ENCODE results near the gene TSSK1B. TPM values are rescaled to one million over a fixed set of nuclear protein-coding genes. Genes with fewer than 3 reads are reported as not detected.

Gene TSSK1B
- total RNA-seq, 2 experiments from 2014 or later = not detected

- H2AFZ ChIP-seq (ENCODE audit: low read length) = no peak overlapping the region
- no peaks in the 10 kb centered on the region for H3K79me2 ChIP-seq (ENCODE audit: insufficient read depth, low read depth, low read length)
- H3K27ac ChIP-seq (ENCODE audit: low read depth, low read length, poor library complexity, severe bottlenecking) = no peak overlapping the region
- no peak for DNase-seq (ENCODE audit: low spot score)
- H3K4me2 ChIP-seq (ENCODE audit: low read length) = no peak overlapping the region
- TF ChIP-seq CTCF (conservative IDR thresholded peaks at IDR 0.05; ENCODE audit: low read length) (no peak), EZH2phosphoT487 (IDR thresholded peaks at IDR 0.05; ENCODE audit: borderline replicate concordance, low read depth, low read length) (no peak)
- H3K4me3 ChIP-seq (ENCODE audit: low read depth, low read length, poor library complexity, severe bottlenecking) = no peak overlapping the region
- POLR2A ChIA-PET = interaction anchor here (0.7 kb wide), 1 partner anchor 107 kb away, joined by 4 read pairs; no protein-coding TSS in a partner anchor
- H3K9me3 ChIP-seq (ENCODE audit: low read length) = no peaks in the 10 kb centered on the region
- H3K4me1 ChIP-seq (ENCODE audit: insufficient read depth, low read length, poor library complexity, severe bottlenecking) = no peaks in the 10 kb centered on the region
- no TSS peak for BruUV-seq (replicated peaks)
- intact Hi-C loops (cut with micrococcal nuclease; ENCODE audit: unreplicated experiment) = no loop called here
- CTCF ChIA-PET (ENCODE audit: unreplicated experiment) = interaction anchor here (1.1 kb wide), 1 partner anchor 9 kb away, joined by 3 read pairs; no protein-coding TSS in a partner anchor
- H4K20me1 ChIP-seq (ENCODE audit: insufficient read depth, low read length) = no peaks in the 10 kb centered on the region
- H3K36me3 ChIP-seq (ENCODE audit: insufficient read depth, low read length) = no peaks in the 10 kb centered on the region
- no peaks in the 10 kb centered on the region for H3K9me2 ChIP-seq (ENCODE audit: insufficient read depth, low read length)
These were observed 45.7 kb downstream of the TSSK1B start for GRCh38 chr5:113389116-113389515.

GRCh38 chr5:113387844-113388243 lies 46.9 kb downstream of the TSSK1B start:
- no peak for DNase-seq (ENCODE audit: low spot score)
- Histone ChIP-seq H2AFZ (ENCODE audit: low read length) (no peak overlapping the region), H3K4me3 (ENCODE audit: low read depth, low read length, poor library complexity, severe bottlenecking) (no peak overlapping the region), H3K9me3 (ENCODE audit: low read length) (no peaks in the 10 kb centered on the region), H3K79me2 (ENCODE audit: insufficient read depth, low read depth, low read length) (no peaks in the 10 kb centered on the region), H3K4me2 (ENCODE audit: low read length) (no peak overlapping the region), H3K4me1 (ENCODE audit: insufficient read depth, low read length, poor library complexity, severe bottlenecking) (no peaks in the 10 kb centered on the region), H3K36me3 (ENCODE audit: insufficient read depth, low read length) (no peaks in the 10 kb centered on the region), H4K20me1 (ENCODE audit: insufficient read depth, low read length) (no peaks in the 10 kb centered on the region), H3K27ac (ENCODE audit: low read depth, low read length, poor library complexity, severe bottlenecking) (no peak overlapping the region), H3K9me2 (ENCODE audit: insufficient read depth, low read length) (no peaks in the 10 kb centered on the region)
- ChIA-PET POLR2A (interaction anchor here (0.7 to 1.6 kb wide), 2 partner anchors 9 to 570 kb away, joined by 3 to 6 read pairs; no protein-coding TSS in a partner anchor), CTCF (ENCODE audit: unreplicated experiment) (no interaction called here)
- intact Hi-C loops (cut with micrococcal nuclease; ENCODE audit: unreplicated experiment) = no loop called here
- BruUV-seq (replicated peaks) = no TSS peak
- TF ChIP-seq CTCF (conservative IDR thresholded peaks at IDR 0.05; ENCODE audit: low read length) (no peak), EZH2phosphoT487 (IDR thresholded peaks at IDR 0.05; ENCODE audit: borderline replicate concordance, low read depth, low read length) (no peak)

GRCh38 chr5:113384782-113385285 lies 50.0 kb downstream of the TSSK1B start:
- no peak overlapping the region for H3K4me2 ChIP-seq (ENCODE audit: low read length)
- BruUV-seq (replicated peaks) = no TSS peak
- POLR2A ChIA-PET = interaction anchor here (0.7 to 1.1 kb wide), 3 partner anchors 10 to 352 kb away, joined by 3 read pairs; no protein-coding TSS in a partner anchor
- DNase-seq (ENCODE audit: low spot score) = no peak
- H4K20me1 ChIP-seq (ENCODE audit: insufficient read depth, low read length) = no peaks in the 10 kb centered on the region
- H3K4me3 ChIP-seq (ENCODE audit: low read depth, low read length, poor library complexity, severe bottlenecking) = no peak overlapping the region
- CTCF ChIA-PET (ENCODE audit: unreplicated experiment) = interaction anchor here (1.2 kb wide), 1 partner anchor 125 kb away, joined by 3 read pairs; no protein-coding TSS in a partner anchor
- no peak overlapping the region for H2AFZ ChIP-seq (ENCODE audit: low read length)
- intact Hi-C loops (cut with micrococcal nuclease; ENCODE audit: unreplicated experiment) = no loop called here
- H3K27ac ChIP-seq (ENCODE audit: low read depth, low read length, poor library complexity, severe bottlenecking) = no peak overlapping the region
- no peak for TF ChIP-seq CTCF (conservative IDR thresholded peaks at IDR 0.05; ENCODE audit: low read length)
- TF ChIP-seq EZH2phosphoT487 (IDR thresholded peaks at IDR 0.05; ENCODE audit: borderline replicate concordance, low read depth, low read length) = no peak
- H3K9me3 ChIP-seq (ENCODE audit: low read length) = no peaks in the 10 kb centered on the region
- H3K4me1 ChIP-seq (ENCODE audit: insufficient read depth, low read length, poor library complexity, severe bottlenecking) = no peaks in the 10 kb centered on the region
- H3K79me2 ChIP-seq (ENCODE audit: insufficient read depth, low read depth, low read length) = no peaks in the 10 kb centered on the region
- no peaks in the 10 kb centered on the region for H3K9me2 ChIP-seq (ENCODE audit: insufficient read depth, low read length)
- no peaks in the 10 kb centered on the region for H3K36me3 ChIP-seq (ENCODE audit: insufficient read depth, low read length)

Data from OCI-LY7 (cell line).